Mucosa of gallbladder (tissue), 1 donor: ENCODE results near the gene RPP14. TPM values are rescaled to one million over a fixed set of nuclear protein-coding genes. Genes with fewer than 3 reads are reported as not detected.
A peak's percentile ranks its signal among the peaks of the same experiment; 100 is the strongest.
"Not testable (repeated sequence)": the region's sequence is repeated elsewhere in the genome, so short reads cannot be mapped to it uniquely, and the experiment has no call there.

Source experiments
- DNase-seq: peaks from one replicate; pipeline ENCODE4 v3.0.0-alpha.2; 2020; ENCODE audit warnings: low spot score
- total RNA-seq: library from RNA; stranded (reverse); gene quantifications from one replicate; pipeline ENCODE4 v1.2.1, GENCODE V29; 2021
- donor health status: DM: no; HTN: no; CAD: no.

RPP14 gene
- total RNA-seq, 1 donor from 2014 or later, result 13.7 TPM

GRCh38 chr3:58331593-58332152 lies 25.6 kb downstream of the RPP14 start:
- DNase-seq, result no peak

DNA sequence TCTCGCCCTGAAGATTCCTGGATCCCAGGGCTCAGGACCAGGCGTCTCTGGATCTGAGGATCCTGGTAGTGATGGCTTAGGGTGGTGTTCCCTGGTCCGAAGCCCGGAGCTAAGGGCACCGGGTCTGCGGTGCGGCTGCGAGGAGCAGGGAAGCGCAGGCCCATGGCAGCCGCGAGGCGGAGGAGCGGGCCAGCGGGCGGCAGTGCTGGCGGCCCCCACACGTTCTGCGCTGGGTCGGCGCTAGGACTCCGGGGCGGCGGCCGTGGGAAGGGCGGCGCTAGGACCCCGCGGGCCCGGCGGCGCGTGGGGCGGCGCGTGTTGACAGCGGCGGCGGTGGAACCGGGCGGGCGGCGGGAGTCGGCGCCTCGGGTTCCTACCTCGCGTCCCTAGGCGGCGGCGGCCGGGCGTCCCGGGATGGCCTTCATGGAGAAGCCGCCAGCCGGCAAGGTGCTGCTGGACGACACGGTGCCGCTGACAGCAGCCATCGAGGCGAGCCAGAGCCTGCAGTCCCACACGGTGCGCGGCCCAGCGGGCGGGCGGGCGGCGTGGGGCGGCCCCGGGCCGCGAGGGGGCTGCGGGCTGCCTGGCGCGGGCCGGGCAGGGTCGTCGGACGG lies 26.6 kb downstream of the RPP14 start, which contains the start of gene PXK:
TSS of gene PXK (plus strand) at position 318 of the 614 bp plus-strand sequence. CDS start at position 415, 97 bp downstream.
- DNase-seq, result peak; percentile 82

DNA sequence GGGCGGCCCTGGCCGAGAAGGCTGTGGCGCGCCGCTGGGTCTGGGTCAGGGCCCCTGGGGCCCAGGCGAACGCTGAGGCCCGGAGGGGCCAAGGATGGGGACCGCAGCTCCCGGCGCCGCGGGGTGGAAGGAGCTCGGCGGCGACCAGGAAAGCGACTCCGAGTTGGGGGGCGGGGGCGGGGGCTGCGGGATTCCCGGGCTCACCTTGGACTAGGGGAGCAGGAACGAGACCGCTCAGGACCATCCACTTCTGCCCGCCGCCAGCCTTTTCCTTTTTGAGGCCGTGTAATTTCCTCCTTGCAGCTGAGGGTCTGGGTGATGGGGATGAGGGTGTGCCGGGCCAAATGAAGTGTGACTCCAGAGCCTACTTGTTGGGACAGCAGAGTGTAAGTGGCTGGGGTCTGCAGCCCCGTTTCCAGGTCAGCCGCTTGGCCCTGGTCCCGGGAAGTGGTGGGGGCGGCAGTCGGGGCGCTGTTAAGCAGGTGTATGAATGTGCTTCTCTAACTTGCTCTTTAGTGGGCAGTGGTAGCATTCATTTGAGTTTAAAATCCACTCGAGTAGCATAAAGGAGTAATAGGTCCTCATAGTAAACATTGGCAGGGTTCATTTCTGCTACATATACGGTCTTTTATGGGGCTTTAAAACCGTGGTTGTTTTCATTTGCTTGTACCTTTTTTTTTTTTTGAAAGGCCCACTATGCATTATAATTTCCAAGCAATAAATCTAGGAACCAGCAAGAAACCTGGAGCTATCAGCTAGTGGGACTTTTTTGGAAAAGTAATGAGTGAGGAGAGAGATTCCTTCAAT lies 27.4 kb downstream of the RPP14 start:
- no peak for DNase-seq

DNA sequence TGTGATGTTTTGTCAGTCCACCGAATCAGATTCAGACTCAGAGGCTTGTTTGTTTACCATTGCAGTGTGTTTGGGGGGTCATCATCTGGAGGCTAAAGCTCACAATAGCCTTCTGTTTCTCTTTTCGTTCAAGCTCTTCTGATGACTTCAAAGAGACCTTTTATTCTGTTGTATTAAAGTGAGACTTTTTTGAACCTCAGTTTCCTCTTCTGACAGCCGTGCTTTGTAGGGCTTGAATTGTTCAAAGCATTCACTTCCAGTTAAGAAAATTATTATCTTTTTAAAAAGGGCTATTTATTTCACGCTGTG lies 27.9 kb downstream of the RPP14 start:
- DNase-seq, result no peak

DNA sequence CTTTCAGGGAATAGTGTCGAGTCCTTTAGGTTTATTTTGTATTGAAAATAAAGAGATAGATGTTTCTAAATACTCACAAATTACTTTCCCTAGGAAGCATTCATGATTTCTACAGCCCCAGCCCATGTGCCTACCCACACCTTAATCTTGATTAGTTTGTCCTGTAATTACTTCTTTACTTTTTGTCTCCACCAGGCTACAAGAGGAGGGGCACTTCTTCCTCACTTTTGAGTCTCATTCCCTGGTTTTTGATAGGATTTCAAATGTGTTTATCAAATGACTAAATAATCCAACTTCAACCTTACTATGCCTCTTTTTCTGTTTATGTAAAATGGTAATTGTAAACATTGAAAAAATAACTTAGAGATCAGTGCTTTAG lies 28.4 kb downstream of the RPP14 start:
- DNase-seq, result no peak

DNA sequence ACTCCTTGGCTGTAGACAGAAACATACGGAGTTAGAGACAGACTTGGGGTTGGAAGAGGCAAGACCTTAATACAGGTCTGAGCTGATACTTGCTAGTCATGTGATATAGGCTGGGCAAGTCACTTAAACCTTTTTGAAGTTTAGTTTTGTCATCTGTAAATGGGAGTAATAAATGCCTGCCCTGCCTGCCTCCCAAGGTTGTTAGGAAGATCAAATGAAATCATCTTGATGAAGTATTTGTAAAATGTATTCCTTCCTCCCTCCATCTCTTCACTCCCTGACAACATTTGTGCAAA lies 29.6 kb downstream of the RPP14 start:
- DNase-seq, result no peak

DNA sequence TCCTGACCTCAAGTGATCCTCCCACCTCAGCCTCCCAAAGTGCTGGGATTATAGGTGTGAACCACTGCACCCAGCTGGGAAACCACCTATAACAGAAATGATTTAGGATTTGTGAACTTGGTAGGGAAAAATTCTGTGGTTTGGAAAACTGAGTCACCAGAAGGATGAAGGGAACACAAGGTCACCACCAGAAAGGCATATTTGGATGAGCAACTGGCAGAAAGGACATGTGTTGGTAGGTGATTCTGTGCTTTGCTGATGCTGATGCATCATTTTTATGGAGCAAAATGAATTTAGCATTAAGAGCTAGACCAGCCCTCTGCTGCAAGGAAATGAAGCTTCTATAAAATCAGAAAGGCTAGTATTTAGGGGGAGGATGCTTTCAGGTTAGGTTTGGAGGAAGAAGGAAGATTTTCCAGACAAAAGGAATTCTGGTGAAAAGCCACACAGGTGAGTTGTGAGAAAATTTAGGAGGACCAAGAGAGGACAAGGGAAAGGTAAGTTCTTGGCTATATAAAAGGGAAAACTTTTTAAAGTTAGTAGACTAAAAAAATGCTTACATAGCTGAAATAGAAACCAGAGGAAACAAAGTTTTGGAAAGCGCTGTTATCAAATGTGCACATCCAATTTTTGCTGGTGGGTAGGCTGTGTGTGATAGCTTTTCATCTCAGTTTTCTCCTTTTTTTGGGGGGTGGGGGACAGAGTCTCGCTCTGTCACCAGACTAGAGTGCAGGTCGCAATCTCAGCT lies 30.3 kb downstream of the RPP14 start:
- DNase-seq, result no peak

GRCh38 chr3:58337190-58337589 lies 31.1 kb downstream of the RPP14 start:
- no peak for DNase-seq

DNA sequence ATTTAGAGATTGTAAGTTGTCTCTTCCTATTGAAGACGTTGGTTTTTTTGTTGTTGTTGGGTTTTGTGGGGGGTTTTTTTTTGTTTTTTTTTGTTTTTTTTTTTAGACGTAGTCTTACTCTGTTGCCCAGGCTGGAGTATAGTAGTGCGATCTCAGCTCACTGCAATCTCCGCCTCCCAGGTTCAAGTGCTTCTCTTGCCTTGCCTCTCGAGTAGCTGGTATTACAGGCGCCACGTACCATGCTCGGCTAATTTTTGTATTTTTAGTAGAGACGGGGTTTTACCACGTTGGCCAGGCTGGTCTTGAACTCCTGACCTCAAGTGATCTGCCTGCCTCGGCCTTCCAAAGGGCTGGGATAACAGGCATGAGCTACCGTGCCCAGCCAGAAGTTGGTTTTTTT lies 33.1 kb downstream of the RPP14 start:
- DNase-seq, result not testable (repeated sequence)

- no peak for DNase-seq
Observed at GRCh38 chr3:58340594-58341244, 34.7 kb downstream of the RPP14 start.

DNA sequence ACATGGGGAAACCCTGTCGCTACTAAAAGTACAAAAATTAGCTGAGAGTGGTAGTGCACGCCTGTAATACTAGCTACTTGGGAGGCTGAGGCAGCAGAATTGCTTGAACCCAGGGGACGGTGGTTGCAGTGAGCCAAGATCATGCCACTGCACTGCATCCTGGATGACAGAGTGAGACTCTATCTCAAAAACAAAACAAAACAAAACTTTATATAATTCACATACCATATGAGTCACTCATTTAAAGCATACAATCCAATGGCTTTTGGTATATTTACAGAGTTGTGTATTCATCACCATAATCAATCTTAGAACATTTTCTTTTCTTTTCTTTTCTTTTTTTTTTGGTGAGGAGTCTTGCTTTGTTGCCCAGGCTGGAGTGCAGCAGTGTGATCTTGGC lies 35.3 kb downstream of the RPP14 start:
- DNase-seq, result no peak

GRCh38 chr3:58342676-58343075 lies 36.6 kb downstream of the RPP14 start:
- peak; percentile 46 for DNase-seq

DNA sequence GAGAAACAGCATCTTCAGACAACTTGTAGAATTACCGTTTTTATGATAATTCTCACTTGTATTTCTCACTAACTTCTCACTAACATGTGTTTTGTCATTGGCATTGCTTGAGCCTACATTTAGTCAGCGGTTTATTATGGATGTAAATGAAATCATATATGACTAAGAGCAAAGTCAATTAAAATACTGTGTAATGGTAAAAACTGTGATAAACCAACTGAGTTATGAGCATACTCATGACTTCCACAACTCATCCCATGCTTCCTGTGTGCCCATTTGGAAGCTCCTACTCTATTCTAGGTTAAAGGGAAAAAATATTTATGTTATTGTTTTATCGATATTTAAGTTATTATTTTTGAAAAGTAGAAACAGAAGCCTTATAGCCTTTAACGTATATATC lies 39.4 kb downstream of the RPP14 start:
- DNase-seq, result no peak

DNA sequence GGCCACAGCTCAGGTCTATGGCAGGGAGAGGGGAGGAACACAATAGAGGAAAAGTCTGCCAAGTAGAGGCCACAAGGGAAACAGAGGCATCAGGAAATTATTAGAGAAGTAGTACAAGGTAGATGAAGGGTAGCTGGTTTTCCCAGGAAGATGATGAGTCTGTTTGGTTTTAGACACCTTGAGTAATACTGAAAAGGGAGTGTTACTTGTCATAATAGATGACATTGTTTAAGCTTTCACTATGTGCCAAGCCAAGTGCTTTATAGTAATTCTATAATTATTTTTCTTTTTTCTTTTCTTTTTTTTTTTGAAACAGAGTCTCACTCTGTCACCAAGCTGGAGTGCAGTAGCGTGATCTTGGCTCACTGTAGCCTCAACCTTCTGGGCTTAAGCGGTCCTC lies 40.3 kb downstream of the RPP14 start:
- DNase-seq, result no peak

DNA sequence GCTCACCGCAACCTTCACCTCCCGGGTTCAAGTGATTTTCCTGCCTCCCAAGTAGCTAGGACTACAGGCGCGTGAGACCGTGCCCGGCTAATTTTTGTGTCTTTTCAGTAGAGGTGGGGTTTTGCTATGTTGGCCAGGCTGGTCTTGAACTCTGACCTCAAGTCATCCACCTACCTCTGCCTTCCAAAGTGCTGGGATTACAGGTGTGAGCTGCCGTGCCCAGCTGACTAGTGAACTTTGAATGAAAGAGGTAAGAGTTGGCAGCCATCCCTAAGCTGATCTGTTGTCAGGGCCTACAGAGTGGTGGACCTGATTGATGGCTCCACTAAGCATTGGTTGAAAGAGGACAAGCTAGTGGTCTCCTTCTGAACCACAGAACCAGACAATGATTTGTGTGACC lies 41.9 kb downstream of the RPP14 start:
- DNase-seq, result no peak

GRCh38 chr3:58349792-58350626 lies 44.0 kb downstream of the RPP14 start:
- no peak for DNase-seq

DNA sequence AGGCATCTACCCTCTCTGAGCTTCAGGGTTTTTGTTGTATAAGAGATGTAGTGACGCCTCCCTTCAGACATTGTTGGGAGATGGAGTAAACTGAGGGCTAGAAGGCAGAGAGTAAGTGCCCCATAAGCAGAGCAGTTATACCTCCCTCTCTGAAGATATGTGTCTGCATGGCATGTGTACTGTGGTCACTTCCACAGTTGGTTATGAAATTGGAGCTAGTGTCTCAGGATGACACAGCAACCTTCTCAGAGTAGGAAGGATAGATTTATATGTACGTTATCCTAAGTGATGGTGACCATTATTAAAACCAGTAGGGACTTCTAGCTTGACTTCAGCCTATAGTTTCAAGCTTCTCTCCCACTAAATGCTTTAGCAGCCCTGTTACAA lies 44.6 kb downstream of the RPP14 start:
- DNase-seq, result no peak

GRCh38 chr3:58351920-58352319 lies 45.9 kb downstream of the RPP14 start:
- DNase-seq, result no peak

GRCh38 chr3:58352626-58353025 lies 46.6 kb downstream of the RPP14 start:
- DNase-seq, result no peak

GRCh38 chr3:58353722-58354553 lies 47.9 kb downstream of the RPP14 start:
- DNase-seq, result no peak
